ENCODE measurements around the gene FAM181A.

The FAM181A gene

GRCh38 chr14:93891756-93892504, 35.2 kb upstream of the FAM181A start:
- no peak for TF ChIP-seq Cebpa-rat (IDR thresholded peaks at IDR 0.05)
- no peak overlapping the region for H3K9ac ChIP-seq
- H4K20me1 ChIP-seq: no peaks in the 10 kb centered on the region
- no peak overlapping the region for H3K4me3 ChIP-seq
- H3K27me3 ChIP-seq: no peaks in the 10 kb centered on the region
- H3K4me1 ChIP-seq: peaks cover 5% of the 10 kb centered on the region; the same call in 1 of the 2 replicates
- H3K36me3 ChIP-seq: no peaks in the 10 kb centered on the region
- no peaks in the 10 kb centered on the region for H3K9me3 ChIP-seq
- no peak overlapping the region for H3K4me2 ChIP-seq
- no peak overlapping the region for H3K27ac ChIP-seq

GRCh38 chr14:93892505-93892839, 34.7 kb upstream of the FAM181A start:
- Histone ChIP-seq H3K9me3 (no peaks in the 10 kb centered on the region), H3K4me1 (peaks cover 10% of the 10 kb centered on the region), H4K20me1 (no peaks in the 10 kb centered on the region), H3K9ac (no peak overlapping the region), H3K4me3 (no peak overlapping the region), H3K27ac (no peak overlapping the region), H3K27me3 (no peaks in the 10 kb centered on the region), H3K4me2 (no peak overlapping the region), H3K36me3 (no peaks in the 10 kb centered on the region)
- no peak for TF ChIP-seq Cebpa-rat (IDR thresholded peaks at IDR 0.05)

GRCh38 chr14:93892923-93893558, 34.1 kb upstream of the FAM181A start:
- no peak overlapping the region for H3K27ac ChIP-seq
- H3K36me3 ChIP-seq: no peaks in the 10 kb centered on the region
- H3K4me1 ChIP-seq: peaks cover 15% of the 10 kb centered on the region
- H3K4me3 ChIP-seq: no peak overlapping the region
- no peak overlapping the region for H3K9ac ChIP-seq
- H3K9me3 ChIP-seq: no peaks in the 10 kb centered on the region
- H3K4me2 ChIP-seq: no peak overlapping the region
- no peak for TF ChIP-seq Cebpa-rat (IDR thresholded peaks at IDR 0.05)
- H4K20me1 ChIP-seq: no peaks in the 10 kb centered on the region
- no peaks in the 10 kb centered on the region for H3K27me3 ChIP-seq

- Histone ChIP-seq H3K36me3 (no peaks in the 10 kb centered on the region), H3K9me3 (no peaks in the 10 kb centered on the region), H3K4me1 (peaks cover 22% of the 10 kb centered on the region), H3K9ac (no peak overlapping the region), H4K20me1 (no peaks in the 10 kb centered on the region), H3K27me3 (no peaks in the 10 kb centered on the region), H3K4me3 (no peak overlapping the region), H3K4me2 (no peak overlapping the region), H3K27ac (no peak overlapping the region)
- TF ChIP-seq Cebpa-rat (IDR thresholded peaks at IDR 0.05): no peak
Measured at GRCh38 chr14:93893661-93894261, 33.4 kb upstream of the FAM181A start.

- Histone ChIP-seq H4K20me1 (no peaks in the 10 kb centered on the region), H3K4me2 (no peak overlapping the region)
Measured at GRCh38 chr14:93895023-93895604, 32.0 kb upstream of the FAM181A start.

GRCh38 chr14:93897476-93897845, 29.7 kb upstream of the FAM181A start:
- no peaks in the 10 kb centered on the region for H3K9me3 ChIP-seq
- H3K36me3 ChIP-seq: no peaks in the 10 kb centered on the region
- peaks cover 19% of the 10 kb centered on the region for H3K4me1 ChIP-seq
- no peaks in the 10 kb centered on the region for H4K20me1 ChIP-seq
- H3K9ac ChIP-seq: no peak overlapping the region
- no peak for TF ChIP-seq Cebpa-rat (IDR thresholded peaks at IDR 0.05)
- no peaks in the 10 kb centered on the region for H3K27me3 ChIP-seq
- no peak overlapping the region for H3K4me3 ChIP-seq
- H3K4me2 ChIP-seq: peak overlapping the region; percentile 27; the same call in 1 of the 2 replicates
- H3K27ac ChIP-seq: no peak overlapping the region

More at GRCh38 chr14:93895023-93895604, 32.0 kb upstream of the FAM181A start:
- Histone ChIP-seq H3K4me1 (peaks cover 19% of the 10 kb centered on the region), H3K36me3 (no peaks in the 10 kb centered on the region), H3K27me3 (no peaks in the 10 kb centered on the region), H3K4me3 (no peak overlapping the region), H3K9ac (no peak overlapping the region), H3K27ac (no peak overlapping the region), H3K9me3 (no peaks in the 10 kb centered on the region)
- TF ChIP-seq Cebpa-rat (IDR thresholded peaks at IDR 0.05): no peak

GRCh38 chr14:93898081-93898611, 29.0 kb upstream of the FAM181A start:
- Histone ChIP-seq H4K20me1 (no peaks in the 10 kb centered on the region), H3K9ac (no peak overlapping the region), H3K4me1 (peaks cover 19% of the 10 kb centered on the region), H3K4me2 (peak overlapping the region; percentile 27), H3K27me3 (no peaks in the 10 kb centered on the region), H3K4me3 (no peak overlapping the region), H3K27ac (no peak overlapping the region), H3K36me3 (no peaks in the 10 kb centered on the region), H3K9me3 (no peaks in the 10 kb centered on the region)
- TF ChIP-seq Cebpa-rat (IDR thresholded peaks at IDR 0.05): no peak

GRCh38 chr14:93898731-93899130, 28.4 kb upstream of the FAM181A start:
- H3K4me1 ChIP-seq: peaks cover 19% of the 10 kb centered on the region
- no peaks in the 10 kb centered on the region for H3K9me3 ChIP-seq
- TF ChIP-seq Cebpa-rat (IDR thresholded peaks at IDR 0.05): no peak
- H3K4me2 ChIP-seq: peak overlapping the region; percentile 16; the same call in 1 of the 2 replicates
- H3K36me3 ChIP-seq: no peaks in the 10 kb centered on the region
- no peaks in the 10 kb centered on the region for H4K20me1 ChIP-seq
- no peaks in the 10 kb centered on the region for H3K27me3 ChIP-seq
- H3K27ac ChIP-seq: no peak overlapping the region
- H3K4me3 ChIP-seq: no peak overlapping the region
- no peak overlapping the region for H3K9ac ChIP-seq

GRCh38 chr14:93901813-93902212, 25.3 kb upstream of the FAM181A start:
- no peak for TF ChIP-seq Cebpa-rat (IDR thresholded peaks at IDR 0.05)
- Histone ChIP-seq H3K9ac (no peak overlapping the region), H3K4me2 (no peak overlapping the region), H3K4me3 (no peak overlapping the region), H3K36me3 (no peaks in the 10 kb centered on the region), H3K9me3 (no peaks in the 10 kb centered on the region), H3K27me3 (no peaks in the 10 kb centered on the region), H4K20me1 (no peaks in the 10 kb centered on the region), H3K4me1 (peaks cover 19% of the 10 kb centered on the region), H3K27ac (no peak overlapping the region)

Measured in BLaER1 (cell line).